Type B pancreatic cell (in vitro differentiated cells): ENCODE data around the gene GORASP1. TPM values are rescaled to one million over a fixed set of nuclear protein-coding genes. Genes with fewer than 3 reads are reported as not detected.

Experiments used
- DNase-seq: peaks from one replicate; pipeline ENCODE4 v3.0.0; 2021; ENCODE audit warnings: mixed read lengths; ENCODE audit not compliant: unreplicated experiment; ENCODE audit errors: extremely low spot score
- H3K27ac Mint-ChIP-seq: 2 replicates; pipeline ENCODE4 v1.8.0; 2021; ENCODE audit warnings: mild to moderate bottlenecking, mixed read lengths
- H3K27me3 Mint-ChIP-seq: 2 replicates; pipeline ENCODE4 v1.8.0; 2021; ENCODE audit warnings: mixed read lengths
- H3K36me3 Mint-ChIP-seq: 2 replicates; pipeline ENCODE4 v1.8.0; 2021; ENCODE audit warnings: mixed read lengths
- H3K4me1 Mint-ChIP-seq: one replicate; pipeline ENCODE4 v1.8.0; 2021; ENCODE audit warnings: mixed read lengths; ENCODE audit not compliant: unreplicated experiment
- H3K4me3 Mint-ChIP-seq: 2 replicates; pipeline ENCODE4 v1.8.0; 2021; ENCODE audit warnings: mild to moderate bottlenecking, mixed read lengths
- H3K9me3 Mint-ChIP-seq: 2 replicates; pipeline ENCODE4 v1.8.0; 2021; ENCODE audit warnings: mixed read lengths
- CTCF ChIP-seq: fragments of 200-600 bp; sonication (generic); conservative IDR thresholded peaks from 2 replicates; pipeline ENCODE4 v1.5.0; 2021; ENCODE audit warnings: antibody characterized with exemption, mild to moderate bottlenecking
- total RNA-seq: library from RNA; stranded (reverse); gene quantifications from 2 replicates; pipeline ENCODE4 v1.2.1, GENCODE V29; 2021; ENCODE audit warnings: low replicate concordance

GORASP1 gene
- total RNA-seq, 1 donor from 2014 or later: 76.5 TPM

GRCh38 chr3:39128951-39129350 is 21.5 kb upstream of the GORASP1 start:
- Mint-ChIP-seq H3K27me3 (no peaks in the 10 kb centered on the region), H3K4me1 (peaks cover 36% of the 10 kb centered on the region), H3K4me3 (no peak overlapping the region), H3K9me3 (no peaks in the 10 kb centered on the region), H3K36me3 (peaks cover 7% of the 10 kb centered on the region), H3K27ac (no peak overlapping the region)
- DNase-seq: no peak
- TF ChIP-seq CTCF: no peak

GRCh38 chr3:39127908-39128304 is 20.5 kb upstream of the GORASP1 start:
- Mint-ChIP-seq H3K27ac (peak overlapping the region; percentile 45), H3K9me3 (no peaks in the 10 kb centered on the region), H3K4me3 (no peak overlapping the region), H3K27me3 (no peaks in the 10 kb centered on the region), H3K36me3 (no peaks in the 10 kb centered on the region), H3K4me1 (peaks cover 36% of the 10 kb centered on the region)
- TF ChIP-seq CTCF: no peak
- no peak for DNase-seq

DNA sequence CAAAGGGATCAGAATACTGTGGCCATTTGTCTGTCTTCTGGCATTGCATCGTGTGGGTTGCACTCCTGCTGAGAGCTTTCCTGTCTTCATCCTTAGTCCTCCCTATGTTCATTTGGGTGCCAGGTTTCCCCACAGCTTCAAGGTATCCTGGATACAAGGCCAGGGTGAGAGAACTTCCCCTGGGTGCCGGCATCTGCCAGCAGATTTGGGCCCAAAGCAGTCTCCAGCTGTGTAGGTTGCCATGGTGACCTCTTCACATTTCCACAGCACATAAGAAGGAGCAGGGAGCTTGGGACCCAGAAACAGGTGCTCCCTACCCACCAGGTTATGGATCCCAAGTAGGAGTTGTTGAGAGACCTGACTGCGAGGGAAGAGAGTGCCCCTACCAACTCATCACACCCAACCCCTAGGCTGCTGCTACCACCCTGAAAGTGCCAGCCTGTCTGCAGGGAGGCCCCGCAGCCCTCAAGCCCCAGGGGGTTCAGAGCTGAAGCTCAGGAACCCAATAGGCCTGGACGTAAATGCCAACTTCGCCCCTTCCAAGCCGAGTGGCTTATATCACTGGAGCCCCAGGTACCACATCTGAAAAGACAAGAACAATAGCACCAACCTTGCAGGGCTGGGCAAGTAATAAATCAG is 20.0 kb upstream of the GORASP1 start:
- H3K27ac Mint-ChIP-seq: peak overlapping the region; percentile 45
- no peak for TF ChIP-seq CTCF

DNA sequence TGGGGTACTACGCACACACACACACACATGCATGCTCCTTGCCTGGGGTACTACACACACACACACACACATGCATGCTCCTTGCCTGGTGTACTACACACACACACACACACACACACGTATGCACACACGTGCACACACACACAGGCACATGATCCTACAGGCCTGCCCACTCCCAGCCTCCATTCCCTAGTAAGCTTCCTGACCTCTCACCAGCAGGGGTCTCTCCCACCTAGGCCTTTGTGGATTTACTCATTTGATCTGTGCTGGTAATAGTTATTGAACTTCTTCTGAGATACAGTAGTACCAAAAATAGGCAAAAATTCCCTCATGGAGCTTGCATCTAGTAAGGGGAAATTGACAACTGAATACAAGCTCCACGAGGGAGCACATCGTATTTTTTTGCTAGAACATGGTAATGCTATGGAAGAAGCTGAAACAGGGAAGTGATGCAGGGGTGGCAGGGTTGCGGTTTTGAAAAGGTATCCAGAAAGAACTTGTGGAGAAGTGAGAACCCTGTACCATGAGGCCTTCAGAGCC is 19.2 kb upstream of the GORASP1 start:
- Mint-ChIP-seq H3K4me3 (no peak overlapping the region), H3K9me3 (no peaks in the 10 kb centered on the region), H3K36me3 (no peaks in the 10 kb centered on the region), H3K27ac (peak overlapping the region; percentile 87), H3K27me3 (no peaks in the 10 kb centered on the region), H3K4me1 (peaks cover 31% of the 10 kb centered on the region)
- no peak for DNase-seq
- peak; percentile 69 for TF ChIP-seq CTCF

More for the DNA sequence above, 20.0 kb upstream of the GORASP1 start:
- Mint-ChIP-seq H3K9me3 (no peaks in the 10 kb centered on the region), H3K36me3 (no peaks in the 10 kb centered on the region), H3K4me3 (no peak overlapping the region), H3K27me3 (no peaks in the 10 kb centered on the region), H3K4me1 (peaks cover 34% of the 10 kb centered on the region)
- no peak for DNase-seq

- H3K27ac Mint-ChIP-seq: peak overlapping the region; percentile 87
Measured at GRCh38 chr3:39125841-39126500, 18.5 kb upstream of the GORASP1 start.

More at GRCh38 chr3:39125841-39126500, 18.5 kb upstream of the GORASP1 start:
- Mint-ChIP-seq H3K36me3 (no peaks in the 10 kb centered on the region), H3K4me3 (peak overlapping the region; percentile 50), H3K9me3 (no peaks in the 10 kb centered on the region), H3K4me1 (peaks cover 26% of the 10 kb centered on the region), H3K27me3 (no peaks in the 10 kb centered on the region)
- no peak for DNase-seq
- TF ChIP-seq CTCF: no peak
